DMS 273 (cell line): Measurements from ENCODE around the gene MON2.

Experiments
- DNase-seq: peaks from one replicate; lab custom pipeline; 2025; ENCODE audit not compliant: unreplicated experiment; lab: John Stamatoyannopoulos, UW

Gene MON2

GRCh38 chr12:62605981-62606380, 139.4 kb downstream of the MON2 start:
- DNase-seq, result no peak

GRCh38 chr12:62606654-62607053, 140.0 kb downstream of the MON2 start:
- DNase-seq, result no peak

DNA sequence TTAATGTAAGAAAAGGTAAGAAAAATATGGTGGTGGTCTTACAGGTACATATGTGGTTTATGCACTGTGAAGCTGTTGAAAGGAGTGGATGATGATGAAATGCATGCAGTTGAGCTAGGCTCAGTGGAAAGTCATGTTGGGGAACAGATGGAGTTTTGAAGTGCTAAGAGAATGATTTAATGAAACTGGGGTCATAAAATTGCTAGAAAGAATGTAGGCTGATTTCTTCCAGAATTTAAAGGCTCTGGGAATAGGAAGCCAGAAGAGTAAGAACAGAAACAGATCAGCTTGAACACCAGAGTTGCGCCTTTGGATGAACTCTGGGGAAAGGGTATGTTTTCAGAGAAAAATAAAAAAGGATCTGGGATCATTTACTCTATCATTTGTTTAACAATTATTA, 146.5 kb downstream of the MON2 start:
- DNase-seq, result no peak

- DNase-seq, result no peak
Observed at GRCh38 chr12:62618319-62618718, 151.7 kb downstream of the MON2 start.

GRCh38 chr12:62618930-62619329, 152.3 kb downstream of the MON2 start:
- no peak for DNase-seq

DNA sequence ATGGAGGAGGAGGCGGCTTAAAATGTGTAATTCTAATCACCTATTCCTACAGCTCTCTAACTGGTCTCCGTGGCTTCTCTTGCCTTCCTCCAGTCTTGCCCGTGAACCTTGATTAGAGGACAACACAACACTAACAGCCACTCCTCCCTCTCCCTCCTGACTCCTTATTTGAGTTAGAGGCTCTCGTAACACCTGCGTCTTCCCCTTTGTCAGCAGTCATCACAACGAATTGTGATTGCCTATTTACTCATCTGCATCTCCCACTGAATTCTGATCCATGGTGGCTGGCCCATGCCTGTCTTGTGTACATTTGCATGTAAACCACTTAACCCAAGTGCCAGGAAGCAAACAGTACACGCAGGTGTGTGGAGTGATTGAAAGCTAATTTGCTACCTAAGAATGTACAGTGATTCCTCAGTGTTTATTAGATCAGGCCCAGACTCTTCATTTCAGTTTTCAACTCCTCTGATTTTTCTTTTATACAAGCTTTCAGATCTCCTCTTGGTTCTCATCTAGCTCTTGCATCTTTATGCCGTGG, 154.5 kb downstream of the MON2 start:
- no peak for DNase-seq

GRCh38 chr12:62622177-62622576, 155.6 kb downstream of the MON2 start:
- DNase-seq, result no peak

- DNase-seq, result no peak
Observed at GRCh38 chr12:62625228-62625627, 158.6 kb downstream of the MON2 start.

GRCh38 chr12:62627181-62627580, 160.6 kb downstream of the MON2 start:
- DNase-seq, result no peak

DNA sequence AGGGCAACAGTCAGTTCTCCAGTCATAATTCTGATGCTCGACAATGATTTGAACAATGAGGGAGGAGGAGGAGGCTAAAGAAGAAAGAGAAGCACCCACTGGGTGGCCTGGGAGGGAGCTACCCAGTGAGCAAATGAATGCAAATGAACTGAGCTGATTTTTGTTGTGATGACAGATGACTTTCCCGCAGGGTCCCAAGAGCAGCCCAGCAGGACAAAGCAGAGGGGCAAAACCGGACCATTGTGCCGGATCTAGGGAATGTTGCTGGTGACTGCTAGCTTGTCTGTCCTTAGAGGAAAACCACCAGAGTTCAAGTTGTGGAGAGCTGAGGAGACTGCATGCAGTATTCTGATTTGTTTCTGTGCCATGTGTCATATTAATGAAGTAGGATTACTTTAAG, 162.8 kb downstream of the MON2 start:
- no peak for DNase-seq

GRCh38 chr12:62629971-62630739, 163.5 kb downstream of the MON2 start:
- DNase-seq, result no peak

DNA sequence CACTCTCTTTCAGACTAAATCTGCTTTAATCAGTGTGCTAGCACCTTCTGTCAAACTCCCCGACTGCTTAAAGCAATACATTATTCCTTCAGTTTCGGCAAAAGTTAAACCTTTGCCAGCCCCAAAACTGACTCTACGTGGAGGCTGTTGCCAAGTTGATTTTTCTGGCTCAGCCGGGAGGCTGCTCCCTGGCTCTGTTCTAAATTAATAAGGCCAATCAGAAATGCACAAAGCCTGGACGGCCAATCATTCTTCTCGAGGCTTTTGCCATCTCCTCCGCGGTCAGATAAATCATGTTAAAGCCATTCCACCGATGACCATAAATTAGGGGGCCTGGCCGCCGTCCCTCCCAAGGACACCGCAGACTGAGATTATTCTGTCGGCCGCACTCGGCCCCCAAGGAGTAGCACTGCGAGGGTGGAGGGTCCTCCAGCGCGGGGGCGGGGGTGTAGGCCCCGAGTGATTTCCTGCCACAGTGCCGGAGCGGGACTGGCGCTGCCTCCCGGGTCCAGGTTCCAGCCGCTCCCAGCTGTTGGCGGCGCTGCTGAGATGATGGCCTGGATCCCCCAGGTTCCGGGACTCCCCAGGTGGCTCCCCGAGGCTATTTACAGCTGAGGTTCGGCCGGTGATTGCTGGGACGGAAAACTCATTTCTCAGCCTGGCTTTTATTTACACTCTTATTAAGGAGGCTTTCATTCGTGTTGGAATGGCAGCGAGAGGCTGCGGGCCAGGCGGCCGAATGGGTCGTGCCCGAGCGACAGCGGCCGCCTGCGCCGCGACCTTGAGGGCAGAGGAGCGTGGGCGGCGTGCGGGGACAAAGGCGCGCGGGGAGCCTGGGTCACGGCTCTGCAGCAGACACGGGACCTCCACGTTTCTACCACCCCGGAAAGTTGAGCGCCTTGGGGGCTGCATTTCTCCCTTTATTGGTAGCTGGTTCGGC, 165.1 kb downstream of the MON2 start:
- peak; percentile 77 for DNase-seq

DNA sequence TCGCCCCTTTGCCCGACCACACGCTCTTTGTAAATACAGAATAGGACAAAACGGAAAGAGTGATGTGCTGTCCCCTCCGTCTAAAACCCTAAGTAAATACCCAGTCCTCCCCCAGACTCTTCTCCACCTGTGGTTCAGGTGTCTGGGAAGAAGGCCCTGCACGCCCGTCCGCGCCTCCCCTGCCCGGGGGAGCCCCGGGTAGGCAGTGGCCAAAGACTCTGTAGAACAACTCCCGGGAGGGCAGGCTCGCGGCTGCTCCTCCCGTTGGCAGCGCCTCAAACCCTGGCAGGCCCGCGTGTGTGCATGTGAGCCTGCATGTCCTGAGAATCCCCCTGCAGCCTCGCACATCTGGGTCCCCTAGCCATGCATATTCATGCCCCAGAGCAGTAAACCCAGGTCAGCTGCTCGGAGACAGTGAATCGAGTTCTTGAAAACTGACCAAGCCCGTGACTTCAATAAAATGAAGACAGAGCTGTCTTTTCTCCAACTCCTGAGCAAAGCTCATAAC, 165.8 kb downstream of the MON2 start:
- peak; percentile 76 for DNase-seq

GRCh38 chr12:62635649-62636048, 169.0 kb downstream of the MON2 start:
- DNase-seq, result no peak

GRCh38 chr12:62637679-62638078, 171.1 kb downstream of the MON2 start:
- DNase-seq, result no peak

GRCh38 chr12:62640910-62641448, 174.4 kb downstream of the MON2 start:
- no peak for DNase-seq

- no peak for DNase-seq
Observed at GRCh38 chr12:62642486-62642885, 175.9 kb downstream of the MON2 start.

- no peak for DNase-seq
Observed at GRCh38 chr12:62643486-62643885, 176.9 kb downstream of the MON2 start.

- DNase-seq, result no peak
Observed at GRCh38 chr12:62646566-62646965, 179.9 kb downstream of the MON2 start.

GRCh38 chr12:62647586-62647985, 181.0 kb downstream of the MON2 start:
- DNase-seq, result no peak

DNA sequence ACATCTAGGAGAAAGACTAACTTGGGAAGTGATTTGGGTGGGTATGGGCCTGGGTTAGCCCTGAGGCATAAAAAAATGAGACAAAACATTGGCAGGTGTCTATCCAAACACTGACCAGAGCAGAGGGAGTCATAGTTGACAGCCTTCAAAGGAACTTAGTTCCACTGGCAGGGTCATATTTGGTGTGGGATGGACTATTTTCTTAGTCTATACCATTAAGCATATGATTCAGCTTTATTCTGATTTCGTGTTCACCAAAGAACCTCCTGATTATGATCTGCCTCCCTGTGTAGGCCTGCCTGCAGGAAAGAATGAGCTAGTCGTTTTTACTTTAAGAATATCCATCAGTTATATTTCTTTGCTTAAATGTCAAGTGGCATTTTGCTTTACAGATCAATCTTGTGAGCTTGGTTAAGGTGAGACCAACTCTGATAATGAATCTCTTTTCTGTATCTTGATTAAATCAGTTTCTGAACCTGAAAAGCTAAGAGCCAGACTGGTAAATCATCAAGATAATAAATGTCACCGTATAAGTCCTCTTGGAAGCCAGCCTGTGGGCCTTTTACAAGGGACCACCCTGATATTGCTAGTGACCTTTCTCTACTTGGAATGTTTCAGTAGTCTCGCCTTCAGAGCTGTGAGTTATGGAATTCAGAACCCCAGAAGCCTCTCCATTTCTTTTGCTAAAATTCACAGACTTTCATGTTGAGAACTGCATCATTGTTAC, 182.9 kb downstream of the MON2 start:
- DNase-seq, result no peak
